DOHH2 (cell line): ENCODE measurements around the gene TIMMDC1.
A peak's percentile ranks its signal among the peaks of the same experiment; 100 is the strongest.

ENCODE experiments used
- H3F3A ChIP-seq: fragments of 200-600 bp; sonication (generic), shearing (Covaris generic); 2 replicates; pipeline ENCODE4 v1.6.0; 2016; ENCODE audit warnings: antibody characterized with exemption, mild to moderate bottlenecking; ENCODE audit not compliant: control insufficient read depth, insufficient read depth
- H3K27ac ChIP-seq: fragments of 200-600 bp; sonication (generic); 2 replicates; pipeline ENCODE4 v1.5.1; 2014; ENCODE audit warnings: low read depth, mild to moderate bottlenecking, low read length, moderate library complexity
- H3K27me3 ChIP-seq: fragments of 200-600 bp; sonication (generic); 2 replicates; pipeline ENCODE4 v1.6.1; 2014; ENCODE audit warnings: mild to moderate bottlenecking, low read length, mixed read lengths; ENCODE audit not compliant: control insufficient read depth
- H3K36me3 ChIP-seq: fragments of 200-600 bp; sonication (generic); 2 replicates; pipeline ENCODE4 v1.6.1; 2014; ENCODE audit warnings: mild to moderate bottlenecking, low read length, moderate library complexity, mixed read lengths; ENCODE audit not compliant: control insufficient read depth
- H3K4me1 ChIP-seq: fragments of 200-600 bp; sonication (generic); 2 replicates; pipeline ENCODE4 v1.6.1; 2014; ENCODE audit warnings: mild to moderate bottlenecking, low read length, mixed read lengths; ENCODE audit not compliant: control insufficient read depth
- H3K4me2 ChIP-seq: fragments of 200-600 bp; sonication (generic); 2 replicates; pipeline ENCODE4 v1.6.0; 2014; ENCODE audit warnings: mild to moderate bottlenecking, low read length, moderate library complexity
- H3K4me3 ChIP-seq: fragments of 200-600 bp; sonication (generic); 2 replicates; pipeline ENCODE4 v1.5.1; 2014; ENCODE audit warnings: mild to moderate bottlenecking, low read length, mixed read lengths
- H3K79me2 ChIP-seq: fragments of 200-600 bp; sonication (generic); 2 replicates; pipeline ENCODE4 v1.6.1; 2014; ENCODE audit warnings: mild to moderate bottlenecking, low read length, mixed read lengths; ENCODE audit not compliant: control insufficient read depth
- H3K9me2 ChIP-seq: fragments of 200-600 bp; sonication (generic); replicated peaks from 2 replicates; pipeline ENCODE4 v1.6.1; 2014; ENCODE audit warnings: mild to moderate bottlenecking, low read length, mixed read lengths; ENCODE audit not compliant: control insufficient read depth
- H3K9me3 ChIP-seq: fragments of 200-600 bp; sonication (generic); 2 replicates; pipeline ENCODE4 v1.6.1; 2014; ENCODE audit warnings: antibody characterized with exemption, low read length, mixed read lengths; ENCODE audit not compliant: control insufficient read depth, insufficient read depth
- H4K20me1 ChIP-seq: fragments of 200-600 bp; sonication (generic); 2 replicates; pipeline ENCODE4 v1.6.0; 2014; ENCODE audit warnings: low read depth, mild to moderate bottlenecking, antibody characterized with exemption, low read length, moderate library complexity; ENCODE audit not compliant: control insufficient read depth, insufficient read depth
- CTCF ChIP-seq: fragments of 200-600 bp; sonication (generic); IDR thresholded peaks from one replicate; pipeline ENCODE4 v1.5.1; 2014; ENCODE audit warnings: antibody characterized with exemption, mild to moderate bottlenecking, low read depth, low read length; ENCODE audit not compliant: poor library complexity, severe bottlenecking
- EZH2phosphoT487 ChIP-seq: fragments of 200-600 bp; sonication (generic); IDR thresholded peaks from 2 replicates; pipeline ENCODE4 v1.6.1; 2017; ENCODE audit warnings: borderline replicate concordance, mild to moderate bottlenecking, antibody characterized with exemption, low read length, moderate library complexity, mixed read lengths

TIMMDC1 gene

GRCh38 chr3:119498186-119499011 lies at the start of gene TIMMDC1:
TIMMDC1 (plus strand) TSS chr3:119498547; CDS start chr3:119498734, 187 bp downstream.
- TF ChIP-seq CTCF (no peak), EZH2phosphoT487 (no peak)

GRCh38 chr3:119453822-119454221 lies 44.5 kb upstream of the TIMMDC1 start:
- no peaks in the 10 kb centered on the region for H3K9me3 ChIP-seq
- TF ChIP-seq CTCF = no peak
- no peak for TF ChIP-seq EZH2phosphoT487
- H3F3A ChIP-seq = no peaks in the 10 kb centered on the region
- no peaks in the 10 kb centered on the region for H3K27me3 ChIP-seq
- H3K27ac ChIP-seq = no peak overlapping the region
- no peaks in the 10 kb centered on the region for H3K4me1 ChIP-seq
- H4K20me1 ChIP-seq = no peaks in the 10 kb centered on the region
- H3K9me2 ChIP-seq = no peaks in the 10 kb centered on the region
- H3K4me2 ChIP-seq = no peak overlapping the region
- H3K4me3 ChIP-seq = no peak overlapping the region
- H3K36me3 ChIP-seq = peaks cover 80% of the 10 kb centered on the region
- H3K79me2 ChIP-seq = no peaks in the 10 kb centered on the region

More at GRCh38 chr3:119498186-119499011, at the start of gene TIMMDC1:
- Histone ChIP-seq H3K9me2 (no peaks in the 10 kb centered on the region), H3K27ac (peak within 1 kb of the TSS; percentile 46), H3K27me3 (no peaks in the 10 kb centered on the region), H3K36me3 (peaks cover 36% of the 10 kb centered on the region), H3K9me3 (no peaks in the 10 kb centered on the region), H3F3A (no peaks in the 10 kb centered on the region), H3K79me2 (peaks cover 52% of the 10 kb centered on the region), H4K20me1 (no peaks in the 10 kb centered on the region), H3K4me1 (peaks cover 28% of the 10 kb centered on the region), H3K4me2 (peak within 1 kb of the TSS; percentile 94), H3K4me3 (peak within 1 kb of the TSS; percentile 92)

- Histone ChIP-seq H3K27me3 (no peaks in the 10 kb centered on the region), H3K4me3 (no peak overlapping the region), H3K4me2 (no peak overlapping the region), H3K27ac (no peak overlapping the region), H3F3A (no peaks in the 10 kb centered on the region; the same call in 1 of the 2 replicates), H3K9me2 (no peaks in the 10 kb centered on the region), H3K36me3 (peaks cover 83% of the 10 kb centered on the region), H3K79me2 (peaks cover 9% of the 10 kb centered on the region), H3K4me1 (no peaks in the 10 kb centered on the region; the same call in 1 of the 2 replicates), H4K20me1 (no peaks in the 10 kb centered on the region), H3K9me3 (no peaks in the 10 kb centered on the region)
- TF ChIP-seq EZH2phosphoT487 (no peak), CTCF (no peak)
These were observed 41.9 kb upstream of the TIMMDC1 start for GRCh38 chr3:119456469-119456868.
